Activated effector memory CD4-positive, alpha-beta T cell treated with Interleukin-2 at 50 U/mL for 16 hours (primary cell): ENCODE data around the gene MLC1.

Experiments used
- DNase-seq: peaks from one replicate; pipeline ENCODE4 v3.0.0-alpha.2; 2020

Gene MLC1

GRCh38 chr22:50085211-50085972 lies at the start of gene MLC1:
Gene MLC1, minus strand, starts transcription at chr22:50085426. Its CDS starts 524 bp downstream, at chr22:50084902.
- no peak for DNase-seq

GRCh38 chr22:50134481-50134880 lies 49.3 kb upstream of the MLC1 start:
- DNase-seq, result no peak

GRCh38 chr22:50131894-50132293 lies 46.7 kb upstream of the MLC1 start:
- DNase-seq, result no peak

- no peak for DNase-seq
These were observed 44.0 kb upstream of the MLC1 start for GRCh38 chr22:50129121-50129736.

- DNase-seq, result no peak
These were observed 39.8 kb upstream of the MLC1 start for GRCh38 chr22:50125029-50125428.

GRCh38 chr22:50123119-50123518 lies 37.9 kb upstream of the MLC1 start:
- DNase-seq, result no peak

GRCh38 chr22:50121202-50121740 lies 36.0 kb upstream of the MLC1 start:
- DNase-seq, result no peak

- DNase-seq, result no peak
These were observed 34.6 kb upstream of the MLC1 start for GRCh38 chr22:50119768-50120251.

GRCh38 chr22:50119169-50119767 lies 34.0 kb upstream of the MLC1 start:
- no peak for DNase-seq

GRCh38 chr22:50118557-50119168 lies 33.4 kb upstream of the MLC1 start:
- DNase-seq, result no peak

GRCh38 chr22:50118129-50118528 lies 32.9 kb upstream of the MLC1 start:
- DNase-seq, result no peak

- DNase-seq, result no peak
These were observed 32.0 kb upstream of the MLC1 start for GRCh38 chr22:50117168-50117762.

GRCh38 chr22:50115693-50116092 lies 30.5 kb upstream of the MLC1 start:
- no peak for DNase-seq

- DNase-seq, result no peak
These were observed 29.2 kb upstream of the MLC1 start for GRCh38 chr22:50114221-50115021.

- no peak for DNase-seq
These were observed 27.2 kb upstream of the MLC1 start for GRCh38 chr22:50112151-50113118.

- DNase-seq, result no peak
These were observed 25.8 kb upstream of the MLC1 start for GRCh38 chr22:50111056-50111455.

GRCh38 chr22:50107529-50107928 lies 22.3 kb upstream of the MLC1 start:
- DNase-seq, result no peak

GRCh38 chr22:50105208-50106100 lies 20.2 kb upstream of the MLC1 start:
- no peak for DNase-seq

GRCh38 chr22:50104141-50104544 lies 18.9 kb upstream of the MLC1 start:
- no peak for DNase-seq

- DNase-seq, result no peak
These were observed 17.7 kb upstream of the MLC1 start for GRCh38 chr22:50102946-50103345.
